ENCODE results near the gene NARF.

Gene NARF

DNA sequence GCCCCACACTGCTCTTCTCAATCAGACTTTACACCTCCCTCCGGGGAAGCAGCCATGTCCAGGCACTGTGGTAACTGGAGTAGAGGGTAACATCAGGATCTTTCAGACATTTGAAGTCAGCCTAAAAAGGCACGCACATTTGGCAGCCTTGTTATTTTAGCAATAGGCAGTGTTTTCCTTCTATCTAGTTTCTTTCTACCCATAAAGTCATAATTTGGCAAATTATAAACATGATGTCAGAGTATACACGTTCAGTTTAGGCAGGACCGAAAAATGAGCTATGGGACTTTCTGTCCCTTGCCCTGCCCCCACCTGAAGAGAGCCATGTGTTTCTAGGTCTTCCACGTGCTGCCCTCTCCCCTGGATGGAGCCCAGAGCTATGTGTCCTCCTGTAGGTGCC lies 21.1 kb downstream of the NARF start:
- no peak for DNase-seq

DNA sequence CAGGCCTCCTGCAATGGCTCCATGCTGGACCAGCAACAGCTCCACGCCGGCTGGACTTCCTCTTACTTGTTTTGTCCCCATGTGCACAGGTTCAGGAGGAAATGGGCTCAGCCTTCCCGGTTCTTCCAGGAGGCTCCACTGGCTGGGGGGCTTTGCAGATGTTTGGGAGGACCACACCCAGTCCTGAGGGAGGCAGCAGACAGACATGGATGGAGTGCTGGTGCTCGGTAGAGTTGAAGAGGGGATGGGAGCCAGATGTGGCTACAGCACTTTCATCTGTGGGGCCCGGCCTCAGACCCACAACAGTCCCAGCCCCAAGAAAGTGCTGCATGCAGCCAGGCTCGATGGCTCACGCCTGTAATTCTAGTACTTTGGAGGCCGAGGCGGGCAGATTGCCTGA lies 21.8 kb downstream of the NARF start:
- no peak for DNase-seq

DNA sequence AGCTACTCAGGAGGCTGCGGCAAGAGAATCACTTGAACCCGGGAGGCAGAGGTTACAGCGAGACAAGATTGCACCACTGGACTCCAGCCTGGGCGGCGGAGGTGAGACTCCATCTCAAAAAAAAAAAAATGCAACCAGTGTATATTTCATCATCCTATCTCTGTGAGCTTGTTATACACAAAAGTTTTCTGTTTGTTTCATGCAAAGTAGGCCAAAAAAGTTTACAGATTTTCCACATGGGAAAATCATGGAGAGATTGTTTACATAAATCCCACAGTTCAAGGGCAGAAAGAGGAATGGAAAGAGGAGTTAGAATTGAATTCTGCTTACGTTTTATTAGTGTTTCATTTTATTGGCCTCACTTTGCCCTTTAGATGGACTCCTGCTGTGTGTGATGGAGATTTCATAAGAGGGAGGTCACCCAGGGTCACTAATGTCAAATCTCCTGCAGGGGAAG lies 24.7 kb downstream of the NARF start:
- no peak for DNase-seq

DNA sequence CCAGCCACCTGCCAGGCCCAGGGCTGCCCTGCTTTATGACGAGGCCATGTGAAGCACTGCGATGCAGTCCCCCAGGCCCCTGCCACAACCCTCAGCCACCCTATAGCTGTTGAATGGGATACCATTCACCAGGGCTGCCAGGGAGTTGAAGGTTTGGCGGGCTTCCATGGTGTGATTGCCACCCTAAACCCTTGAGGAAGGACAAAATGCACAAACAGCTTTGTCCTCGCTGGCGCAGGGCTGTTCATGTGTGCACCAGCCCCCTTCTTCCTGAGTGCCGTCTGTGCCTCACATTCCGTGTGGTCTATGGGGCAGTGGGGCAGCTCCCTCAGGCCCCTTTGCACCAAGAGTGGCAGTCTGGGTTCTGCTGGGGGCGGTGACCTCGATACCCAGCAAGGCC lies 25.3 kb downstream of the NARF start:
- no peak for DNase-seq

DNA sequence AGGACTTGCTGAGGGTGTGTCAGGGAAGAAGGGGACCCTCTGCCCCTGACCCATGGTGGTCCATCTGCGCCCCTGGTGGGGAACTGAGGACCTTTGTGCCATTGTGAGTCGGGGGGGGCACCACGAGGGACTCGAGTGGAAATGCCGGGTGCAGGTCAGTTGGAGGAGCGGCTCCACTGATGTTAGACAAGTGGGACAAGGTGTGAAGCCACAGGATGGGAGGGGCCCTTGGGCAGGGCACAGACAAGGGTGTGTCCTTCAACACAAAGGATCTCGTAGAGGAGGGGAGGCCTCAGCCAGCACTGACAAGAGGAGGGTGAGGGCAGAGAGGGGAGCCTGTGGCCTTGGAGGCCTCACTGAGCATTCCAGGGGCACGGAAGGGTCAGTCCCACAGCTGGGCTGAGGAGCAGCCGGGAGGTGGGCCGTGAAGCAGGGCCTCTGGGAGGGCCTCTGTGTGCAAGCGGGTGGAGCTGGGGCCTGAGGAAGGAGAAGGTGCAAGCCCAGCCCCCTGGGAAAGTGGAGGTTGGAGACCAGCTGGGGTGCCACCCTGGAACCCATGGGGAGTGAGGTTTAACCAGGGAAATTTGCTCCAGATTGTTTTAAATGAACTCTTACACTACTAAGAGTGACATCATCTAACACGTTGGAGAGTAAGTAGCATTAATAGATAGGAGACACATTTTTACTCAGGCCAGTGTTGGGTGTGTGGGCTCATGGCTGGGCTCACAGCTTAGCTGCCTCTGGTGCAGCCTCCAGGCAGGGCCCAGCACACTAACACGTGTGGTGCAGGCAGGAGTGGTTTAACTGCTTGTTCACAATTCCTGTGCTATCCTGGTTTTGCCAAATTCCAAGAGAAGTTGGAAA lies 27.9 kb downstream of the NARF start:
- no peak for DNase-seq

DNA sequence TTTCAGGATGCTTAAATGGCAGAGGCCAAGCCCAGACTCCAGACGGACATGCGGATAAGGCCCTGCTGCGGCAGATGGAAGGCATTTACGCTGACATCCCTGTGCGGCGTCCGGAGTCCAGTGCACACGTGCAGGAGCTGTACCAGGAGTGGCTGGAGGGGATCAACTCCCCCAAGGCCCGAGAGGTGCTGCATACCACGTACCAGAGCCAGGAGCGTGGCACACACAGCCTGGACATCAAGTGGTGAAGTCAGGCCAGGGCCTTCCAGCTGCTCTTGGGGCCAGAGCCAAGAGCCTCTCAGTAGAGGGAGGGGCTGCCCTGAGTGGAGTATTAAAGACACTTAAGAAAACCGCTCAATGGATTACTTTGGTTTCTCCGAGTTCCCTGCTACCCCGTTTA lies 29.4 kb downstream of the NARF start:
- DNase-seq, result no peak

DNA sequence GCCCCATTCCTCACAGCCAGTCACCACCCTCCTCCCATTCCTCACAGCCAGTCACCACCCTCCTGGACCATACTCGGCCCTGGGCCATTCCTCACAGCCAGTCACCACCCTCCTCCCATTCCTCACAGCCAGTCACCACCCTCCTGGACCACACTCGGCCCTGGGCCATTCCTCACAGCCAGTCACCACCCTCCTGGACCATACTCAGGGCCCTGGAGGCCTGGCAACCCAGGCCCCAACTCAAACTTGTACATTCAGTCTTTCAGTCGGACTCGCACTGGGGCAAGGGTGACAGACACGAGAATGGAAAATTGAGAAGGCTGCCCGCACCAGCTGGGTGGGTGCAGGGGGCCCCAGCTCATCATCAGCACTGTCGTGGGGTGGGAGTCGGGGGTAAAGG lies 30.6 kb downstream of the NARF start:
- DNase-seq, result no peak

DNA sequence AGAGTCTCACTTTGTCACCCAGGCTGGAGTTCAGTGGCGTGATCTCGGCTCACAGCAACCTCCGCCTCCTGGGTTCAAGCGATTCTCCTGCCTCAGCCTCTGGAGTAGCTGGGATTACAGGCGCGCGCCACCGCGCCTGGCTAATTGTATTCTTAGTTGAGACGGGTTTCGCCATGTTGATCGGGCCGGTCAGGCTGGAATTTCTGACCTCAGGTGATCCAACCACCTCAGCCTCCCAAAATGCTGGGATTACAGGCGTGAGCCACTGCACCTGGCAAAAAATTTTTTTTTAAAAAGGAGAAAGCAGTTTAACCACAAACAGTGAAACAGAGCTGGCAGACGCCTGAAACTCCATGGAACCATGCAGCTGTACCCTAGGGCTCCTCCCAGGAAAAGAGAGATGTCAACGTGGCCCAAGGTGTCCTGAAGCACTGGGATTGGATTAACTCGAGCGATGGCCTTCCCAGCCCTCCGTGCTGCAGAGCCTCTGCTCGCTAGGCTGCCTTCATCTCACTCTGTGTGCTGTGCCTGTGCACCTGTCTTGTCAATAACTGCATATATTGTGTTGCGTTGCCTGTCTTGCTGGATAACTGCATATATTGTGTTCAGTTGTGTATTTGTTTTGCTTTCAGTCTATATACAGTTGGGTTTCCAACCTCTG lies 31.4 kb downstream of the NARF start:
- no peak for DNase-seq

DNA sequence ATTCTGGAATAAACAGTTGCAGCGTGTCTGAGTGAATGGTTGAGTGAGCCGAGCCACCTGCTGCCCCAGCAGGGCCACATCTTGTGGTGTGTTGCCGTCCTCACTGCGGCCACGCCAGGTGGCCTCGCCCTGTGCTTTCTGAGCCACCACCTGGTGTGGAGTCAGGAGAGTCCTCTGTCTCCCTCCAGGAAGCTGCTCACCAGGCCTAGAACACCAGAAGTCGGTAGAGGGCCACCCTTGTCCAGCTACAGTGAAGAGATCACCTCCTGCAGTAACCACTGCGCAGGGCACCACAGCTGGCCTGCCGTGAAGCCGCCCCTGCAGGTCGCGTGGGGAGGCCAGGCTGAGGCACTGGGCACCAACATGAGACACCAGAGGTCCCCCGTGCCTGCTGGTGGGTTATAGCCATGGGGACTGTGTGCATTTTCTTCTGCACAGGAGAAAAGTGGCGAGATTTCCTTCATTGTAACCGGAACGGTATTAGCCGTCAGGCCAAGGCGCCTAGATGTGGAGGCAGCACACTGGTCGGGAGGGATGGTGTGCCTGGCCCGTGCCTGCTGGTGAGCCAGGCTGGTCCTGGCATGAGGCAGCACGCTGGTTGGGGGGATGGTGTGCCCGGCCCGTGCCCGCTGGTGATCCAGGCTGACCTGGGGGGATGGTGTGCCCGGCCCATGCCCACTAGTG lies 32.1 kb downstream of the NARF start:
- peak; percentile 59 for DNase-seq

DNA sequence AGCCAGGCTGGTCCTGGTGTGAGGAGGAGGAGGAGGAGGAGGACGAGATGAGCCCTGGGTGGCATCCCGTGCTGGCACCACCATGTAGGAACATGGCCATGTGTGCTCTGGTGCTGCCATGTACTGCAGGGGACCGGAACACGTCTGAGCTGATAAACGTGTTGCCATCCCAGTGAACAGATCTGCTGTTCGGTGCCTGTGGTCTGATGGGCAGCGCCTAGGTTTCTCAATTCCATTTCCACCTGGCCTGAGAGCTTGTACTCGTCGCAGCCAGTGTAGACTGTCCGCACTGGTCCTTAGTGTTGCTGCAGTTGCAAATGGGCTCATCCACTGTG lies 32.6 kb downstream of the NARF start:
- no peak for DNase-seq

DNA sequence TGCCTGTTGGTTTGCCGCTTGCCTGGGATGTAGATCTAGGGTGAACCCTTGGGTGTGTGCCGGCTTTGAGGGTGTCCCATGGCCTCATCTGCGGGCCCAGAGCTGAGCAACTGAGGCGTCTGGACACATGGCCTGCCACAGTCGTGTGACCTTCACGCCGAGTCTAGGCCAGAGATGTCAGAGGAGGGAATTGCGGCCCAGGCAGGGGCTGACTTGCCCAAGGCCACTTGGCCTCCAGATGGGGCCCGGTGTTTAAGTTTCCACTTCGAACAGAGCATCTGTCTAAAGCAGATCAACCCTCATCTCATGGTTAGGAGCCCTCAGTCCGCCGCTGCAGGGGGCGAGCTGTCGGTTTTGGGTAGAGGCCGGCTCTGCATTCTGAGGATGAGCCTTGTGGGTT lies 33.0 kb downstream of the NARF start:
- DNase-seq, result no peak

DNA sequence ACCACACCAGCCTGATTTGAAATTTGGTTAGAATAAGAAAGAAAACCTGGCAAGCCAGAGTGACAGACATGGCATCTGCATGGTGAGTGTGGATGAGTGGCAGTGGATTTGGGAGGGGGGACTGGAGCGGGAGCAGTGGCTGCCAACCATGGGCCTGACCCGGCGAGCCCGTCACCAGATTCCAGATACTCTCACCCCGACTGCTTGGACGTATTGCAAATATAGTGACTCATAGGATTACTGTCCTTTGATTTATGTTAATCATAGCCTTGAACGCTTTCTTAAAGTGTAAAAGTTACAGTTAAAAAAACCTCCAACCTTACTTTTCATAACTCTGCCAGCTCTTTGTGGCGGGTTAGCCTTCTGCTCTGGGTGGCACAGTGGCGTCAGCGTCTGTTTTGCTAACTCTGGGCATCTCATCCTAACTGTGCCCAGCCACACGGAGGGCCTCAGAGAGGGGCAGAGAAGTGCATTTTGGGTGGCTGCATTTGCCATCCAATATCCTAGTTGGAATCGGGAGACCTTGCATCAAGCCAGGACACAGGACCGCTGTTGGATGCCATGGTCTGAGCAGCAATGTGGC lies 34.2 kb downstream of the NARF start:
- DNase-seq, result no peak

DNA sequence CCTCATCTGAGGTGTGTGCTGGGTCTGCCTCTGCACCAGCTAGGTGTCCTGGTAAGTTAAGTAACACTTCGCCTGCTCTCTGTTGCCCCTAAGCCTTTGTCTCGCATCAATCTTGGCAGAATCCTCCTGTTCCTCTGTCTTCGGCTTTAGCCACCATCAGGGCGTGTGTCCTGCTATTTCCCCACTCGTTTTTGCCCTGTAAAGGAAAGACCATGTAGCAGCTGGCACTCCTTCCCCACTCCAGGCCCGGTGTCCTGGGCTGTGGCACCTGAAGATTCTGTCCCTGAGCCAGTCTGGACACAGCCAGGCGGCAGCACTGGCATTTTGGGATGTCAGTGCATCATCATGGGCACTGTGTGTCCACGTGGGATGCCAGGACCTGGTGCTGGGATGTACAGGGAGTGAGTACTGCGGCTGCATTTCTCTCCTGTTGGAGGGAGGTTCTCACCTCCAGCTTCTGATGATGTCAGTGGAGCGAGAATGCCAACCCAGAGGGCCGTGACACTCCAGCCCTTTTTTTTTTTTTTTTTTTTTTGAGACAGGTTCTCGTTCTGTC lies 34.8 kb downstream of the NARF start:
- DNase-seq, result no peak

DNA sequence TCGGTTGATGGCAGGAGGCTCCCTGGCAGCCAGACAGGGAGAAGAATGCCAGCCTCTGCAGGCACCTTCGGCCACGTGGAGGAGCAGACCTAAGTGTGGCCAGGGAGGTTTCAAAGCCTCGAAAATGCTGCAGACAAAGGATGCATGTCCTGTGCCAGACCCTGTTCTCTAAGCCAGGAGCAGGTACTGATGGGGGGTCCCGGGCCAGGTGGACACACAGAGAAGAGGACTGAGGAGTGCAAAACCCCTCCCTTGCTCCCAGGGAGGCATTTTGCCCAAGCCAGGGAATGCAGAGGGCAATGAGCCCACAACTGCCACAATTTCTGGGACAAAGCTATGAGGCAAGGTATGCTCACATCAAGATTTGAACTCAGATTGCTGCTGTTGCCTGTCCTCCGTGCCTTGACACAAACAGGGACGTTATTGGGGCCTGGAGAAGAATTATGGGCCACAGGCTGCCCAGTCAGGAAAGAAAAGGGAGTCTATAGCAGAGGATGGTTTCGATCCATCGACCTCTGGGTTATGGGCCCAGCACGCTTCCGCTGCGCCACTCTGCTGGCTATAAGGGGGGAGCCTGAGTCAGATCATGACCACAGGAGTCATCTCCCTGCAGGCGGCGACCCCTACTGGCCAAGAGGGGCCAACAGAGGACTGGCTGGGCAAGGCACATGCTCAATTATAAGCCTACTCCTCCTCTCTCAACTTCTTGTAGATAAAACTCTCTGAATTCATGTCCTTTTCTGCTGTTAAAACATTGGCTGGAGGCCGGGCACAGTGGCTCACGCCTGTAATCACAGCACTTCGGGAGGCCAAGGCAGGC lies 35.9 kb downstream of the NARF start:
- peak; percentile 98 for DNase-seq

DNA sequence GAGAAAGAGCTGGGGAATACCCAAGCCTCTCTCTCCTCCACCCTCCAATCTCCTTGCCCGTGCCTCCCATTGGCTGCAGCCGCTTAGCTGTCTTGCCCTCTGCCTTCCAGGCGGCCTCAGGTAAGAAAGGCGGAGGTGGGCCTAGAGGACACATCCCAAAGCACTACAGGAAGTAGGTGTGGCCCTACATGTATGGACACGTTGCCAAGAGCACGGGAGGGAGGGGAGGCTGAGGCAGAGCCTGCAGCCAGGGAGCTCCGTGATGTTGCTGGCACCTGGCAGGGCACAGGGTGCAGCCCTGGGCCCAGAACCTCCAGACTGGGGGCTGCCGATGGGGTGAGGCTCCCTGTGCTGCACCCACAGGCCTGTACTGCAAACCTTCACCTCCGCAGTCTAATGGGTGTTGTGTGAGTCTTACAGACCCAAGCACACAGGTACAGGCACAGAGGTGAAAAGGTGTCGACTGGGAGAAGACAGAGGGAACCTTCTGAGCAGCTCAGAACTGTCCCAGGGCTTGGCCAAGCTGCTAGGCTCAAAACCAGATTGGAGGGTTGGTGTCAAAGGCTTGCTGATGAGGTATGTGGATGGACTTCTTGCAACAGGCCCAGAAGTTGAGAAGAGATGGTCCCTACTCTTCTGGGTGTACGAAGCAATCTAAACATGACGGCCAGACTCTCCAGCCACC lies 37.4 kb downstream of the NARF start:
- peak; percentile 98 for DNase-seq

DNA sequence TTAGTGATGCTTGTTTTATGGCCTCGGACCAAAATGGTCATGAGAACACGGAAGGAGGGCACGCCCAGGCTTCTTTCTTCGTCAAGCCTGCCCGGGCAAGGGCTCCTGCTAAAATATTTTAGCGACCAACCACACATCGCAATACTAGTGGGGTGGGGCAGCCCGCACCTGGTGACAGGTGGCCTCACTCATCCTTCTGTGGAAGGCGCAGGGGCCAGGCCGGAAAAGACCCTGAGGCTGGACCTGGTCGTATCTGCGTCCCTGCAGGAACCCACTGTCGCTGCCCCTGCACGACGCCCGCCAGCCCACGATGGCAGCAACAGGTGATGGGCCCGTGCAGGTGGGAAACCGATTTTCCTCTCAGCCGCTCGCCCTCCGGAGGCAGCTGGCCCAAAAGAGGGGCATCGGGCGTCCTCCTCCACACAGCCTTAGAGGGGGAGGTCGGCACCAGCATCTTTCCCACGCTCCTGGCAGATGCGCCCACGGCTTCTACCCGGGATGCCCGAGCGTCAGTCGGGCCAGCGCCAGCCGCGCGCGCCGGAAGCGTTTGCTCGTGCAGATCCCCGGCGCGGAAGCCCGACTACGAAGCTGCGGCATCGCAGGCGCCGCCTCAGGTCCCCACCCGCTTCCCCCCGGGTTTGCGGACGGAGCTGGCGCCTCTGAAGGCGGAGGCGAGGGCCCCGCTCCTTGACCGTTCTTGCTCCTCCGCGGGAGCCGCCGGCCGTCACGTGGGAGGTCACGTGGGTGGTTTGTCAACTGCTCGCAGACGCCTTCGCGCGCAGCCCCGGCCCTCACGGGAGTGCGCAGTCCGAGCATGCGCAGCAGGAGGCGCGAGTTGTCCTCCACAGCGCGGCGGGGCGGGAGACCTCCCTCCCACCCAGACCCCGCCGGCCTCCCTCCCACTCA lies 38.2 kb downstream of the NARF start:
- DNase-seq, result peak; percentile 99

DNA sequence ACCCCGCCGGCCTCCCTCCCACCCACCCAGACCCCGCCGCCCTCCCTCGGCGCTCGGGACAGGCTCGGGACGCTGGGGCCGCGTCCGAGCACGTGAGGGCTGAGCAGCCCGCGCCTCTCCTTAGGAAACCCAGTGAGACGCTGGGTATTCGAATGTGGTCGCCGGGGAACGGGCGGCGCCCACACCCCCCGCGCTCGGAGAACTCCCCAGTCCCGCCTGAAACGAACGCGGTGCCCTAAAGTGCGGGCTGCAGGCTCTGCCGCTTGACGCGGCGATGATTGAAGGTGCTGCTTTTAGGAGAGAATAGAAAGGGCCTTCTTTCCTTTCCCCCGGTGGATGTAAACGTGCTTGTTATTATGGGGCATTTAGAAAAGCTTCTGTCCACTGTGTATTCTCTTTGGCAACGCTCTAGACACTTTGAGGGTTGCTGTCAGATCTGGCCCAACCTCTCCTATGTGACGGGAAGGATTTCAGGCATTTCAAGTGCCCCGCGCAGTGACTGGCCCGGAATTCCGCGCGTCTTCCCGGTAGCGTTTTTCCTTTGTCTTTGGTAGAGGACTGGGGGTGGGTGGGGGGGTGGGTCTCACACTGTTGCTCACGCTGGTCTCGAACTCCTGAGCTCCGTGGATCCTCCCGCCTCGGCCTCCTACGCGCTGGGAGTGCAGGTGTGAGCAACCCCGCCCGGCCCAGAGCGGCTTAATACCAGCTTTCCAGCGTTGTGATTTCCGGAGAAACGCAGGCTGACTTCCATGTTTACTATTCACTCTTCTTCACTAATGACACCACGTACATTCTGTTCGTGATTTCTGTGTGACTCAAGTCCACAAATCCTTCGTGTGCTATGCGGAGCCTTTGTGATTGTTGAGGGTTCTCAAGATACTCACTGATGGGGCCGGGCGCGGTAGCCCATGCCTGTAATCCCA lies 39.2 kb downstream of the NARF start:
- peak; percentile 92 for DNase-seq

DNA sequence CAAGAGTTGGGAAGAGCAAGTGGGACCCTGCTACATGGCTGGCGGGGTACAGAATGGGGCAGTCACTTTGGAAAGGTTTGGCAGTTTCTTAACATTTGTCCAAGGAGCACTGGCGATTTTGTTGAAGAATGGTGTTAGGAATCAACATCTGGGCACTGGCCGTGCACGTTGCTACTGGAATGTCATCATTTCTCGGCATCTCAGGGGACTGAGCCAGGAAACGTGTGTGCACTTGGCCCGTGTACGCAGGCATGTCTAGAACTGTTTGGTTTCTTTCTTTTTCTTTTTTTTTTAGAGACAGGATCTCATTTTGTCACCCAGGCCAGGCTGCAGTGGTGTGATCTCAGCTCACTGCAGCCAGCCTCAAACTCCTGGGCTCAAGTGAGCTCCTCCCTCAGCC lies 43.7 kb downstream of the NARF start:
- DNase-seq, result no peak

DNA sequence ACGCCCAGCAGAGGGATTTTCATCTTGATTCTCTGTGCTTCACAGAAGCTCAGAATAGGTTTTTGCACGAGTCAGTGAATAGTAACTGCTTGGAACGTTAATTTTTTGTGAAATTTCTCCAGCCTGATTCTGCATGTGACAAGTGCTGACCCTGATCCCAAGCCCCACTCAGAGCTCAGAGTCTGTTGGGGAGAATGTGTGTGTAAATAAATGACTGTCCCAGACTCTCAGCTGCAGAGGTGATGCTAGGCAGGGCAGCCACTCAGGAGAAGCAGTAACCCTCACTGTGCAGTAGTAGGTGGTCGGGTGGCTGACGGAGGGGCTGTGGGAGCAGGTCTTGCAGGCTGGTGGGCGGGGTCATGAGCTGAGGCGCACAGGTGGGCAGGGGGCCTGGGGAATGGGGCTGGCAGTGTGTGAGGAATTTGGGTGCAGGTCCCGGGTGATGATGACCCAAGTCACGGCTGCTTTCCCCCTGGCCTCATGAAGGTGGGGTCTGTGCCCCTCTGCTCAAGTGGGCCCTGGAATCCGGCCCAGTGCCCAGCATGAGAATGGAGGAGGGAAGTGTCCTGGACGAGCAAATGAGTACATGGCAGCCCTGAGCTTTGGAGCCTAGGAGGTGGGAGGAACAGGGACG lies 44.7 kb downstream of the NARF start:
- DNase-seq, result no peak
